Osteocyte (in vitro differentiated cells): ENCODE measurements around the gene CST3. TPM values are rescaled to one million over a fixed set of nuclear protein-coding genes. Genes with fewer than 3 reads are reported as not detected.

Experiments
- DNase-seq: peaks from one replicate; pipeline ENCODE4 v3.0.0; 2021; ENCODE audit warnings: mixed read lengths; ENCODE audit not compliant: unreplicated experiment; ENCODE audit errors: extremely low spot score
- H3K27ac Mint-ChIP-seq: one replicate; pipeline ENCODE4 v1.8.0; 2021; ENCODE audit warnings: mild to moderate bottlenecking, mixed read lengths; ENCODE audit not compliant: unreplicated experiment
- H3K27me3 Mint-ChIP-seq: one replicate; pipeline ENCODE4 v1.8.0; 2021; ENCODE audit warnings: mixed read lengths; ENCODE audit not compliant: unreplicated experiment
- H3K36me3 Mint-ChIP-seq: one replicate; pipeline ENCODE4 v1.8.0; 2021; ENCODE audit warnings: mixed read lengths; ENCODE audit not compliant: unreplicated experiment
- H3K4me1 Mint-ChIP-seq: one replicate; pipeline ENCODE4 v1.8.0; 2021; ENCODE audit warnings: mixed read lengths; ENCODE audit not compliant: unreplicated experiment
- H3K4me3 Mint-ChIP-seq: one replicate; pipeline ENCODE4 v1.8.0; 2021; ENCODE audit warnings: mild to moderate bottlenecking, moderate library complexity, mixed read lengths; ENCODE audit not compliant: unreplicated experiment
- H3K9me3 Mint-ChIP-seq: one replicate; pipeline ENCODE4 v1.8.0; 2021; ENCODE audit warnings: mixed read lengths; ENCODE audit not compliant: unreplicated experiment
- total RNA-seq: library from RNA; stranded (reverse); gene quantifications from 2 replicates; pipeline ENCODE4 v1.2.1, GENCODE V29; 2021
- TF ChIP-seq, protein P1 (sequence below): fragments of 200-600 bp; sonication (generic); IDR thresholded peaks from 2 replicates; pipeline ENCODE4 v1.5.0; 2021; ENCODE audit warnings: antibody characterized with exemption, mild to moderate bottlenecking, moderate library complexity

CST3 gene
- total RNA-seq, 1 donor from 2014 or later = 710 TPM

DNA sequence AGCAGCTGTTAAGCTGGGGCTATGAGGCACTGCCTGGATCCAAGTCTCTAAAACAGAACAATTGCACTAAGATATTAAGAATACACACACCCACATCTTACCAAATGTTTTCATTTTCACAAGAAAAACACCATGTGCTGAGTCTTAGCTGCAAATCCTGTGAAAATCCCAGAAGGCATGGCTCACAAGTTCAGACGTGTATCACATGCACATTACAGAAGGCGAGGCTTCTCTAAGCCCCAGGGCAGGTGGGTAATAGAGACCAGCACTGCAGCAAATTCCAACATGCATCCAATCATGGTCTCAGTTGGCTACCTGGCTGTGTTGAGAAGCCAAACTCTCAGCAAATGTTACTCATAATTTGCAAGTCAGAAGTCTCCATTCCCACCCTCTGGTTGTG lies 16.2 kb upstream of the CST3 start:
- Mint-ChIP-seq H3K9me3 (peaks cover 1% of the 10 kb centered on the region), H3K27ac (no peak overlapping the region), H3K36me3 (no peaks in the 10 kb centered on the region), H3K27me3 (no peaks in the 10 kb centered on the region), H3K4me1 (peaks cover 15% of the 10 kb centered on the region), H3K4me3 (no peak overlapping the region)
- TF ChIP-seq, protein P1, sequence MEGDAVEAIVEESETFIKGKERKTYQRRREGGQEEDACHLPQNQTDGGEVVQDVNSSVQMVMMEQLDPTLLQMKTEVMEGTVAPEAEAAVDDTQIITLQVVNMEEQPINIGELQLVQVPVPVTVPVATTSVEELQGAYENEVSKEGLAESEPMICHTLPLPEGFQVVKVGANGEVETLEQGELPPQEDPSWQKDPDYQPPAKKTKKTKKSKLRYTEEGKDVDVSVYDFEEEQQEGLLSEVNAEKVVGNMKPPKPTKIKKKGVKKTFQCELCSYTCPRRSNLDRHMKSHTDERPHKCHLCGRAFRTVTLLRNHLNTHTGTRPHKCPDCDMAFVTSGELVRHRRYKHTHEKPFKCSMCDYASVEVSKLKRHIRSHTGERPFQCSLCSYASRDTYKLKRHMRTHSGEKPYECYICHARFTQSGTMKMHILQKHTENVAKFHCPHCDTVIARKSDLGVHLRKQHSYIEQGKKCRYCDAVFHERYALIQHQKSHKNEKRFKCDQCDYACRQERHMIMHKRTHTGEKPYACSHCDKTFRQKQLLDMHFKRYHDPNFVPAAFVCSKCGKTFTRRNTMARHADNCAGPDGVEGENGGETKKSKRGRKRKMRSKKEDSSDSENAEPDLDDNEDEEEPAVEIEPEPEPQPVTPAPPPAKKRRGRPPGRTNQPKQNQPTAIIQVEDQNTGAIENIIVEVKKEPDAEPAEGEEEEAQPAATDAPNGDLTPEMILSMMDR = no peak
- DNase-seq = no peak

DNA sequence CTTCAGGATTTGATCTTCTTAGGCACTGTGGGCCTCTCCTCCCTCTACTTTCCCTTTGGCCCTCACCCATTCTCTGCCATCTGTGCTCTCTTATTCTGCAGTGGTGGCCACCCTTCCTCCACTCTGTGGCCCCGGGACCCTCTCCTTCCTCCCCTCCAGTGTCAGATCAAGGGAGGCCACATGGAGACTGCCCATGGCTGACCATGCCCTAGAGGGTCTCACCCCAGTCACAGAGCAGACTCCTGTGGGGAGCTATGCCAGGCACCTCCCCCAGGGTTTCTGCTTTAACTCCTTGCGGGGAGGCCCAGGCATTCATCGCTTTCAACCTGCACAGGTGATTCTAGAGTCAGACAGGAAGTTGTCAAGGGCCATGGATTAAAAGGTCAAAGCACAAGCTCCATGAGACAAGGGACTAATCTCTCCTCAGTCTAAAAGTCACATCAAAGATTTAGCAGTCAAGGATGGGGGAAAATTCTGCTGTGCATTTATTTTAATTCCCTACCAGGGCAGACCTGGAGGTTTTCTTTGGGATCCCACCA lies 15.7 kb upstream of the CST3 start:
- TF ChIP-seq, protein P1 = no peak
- Mint-ChIP-seq H3K27ac (no peak overlapping the region), H3K9me3 (peaks cover 3% of the 10 kb centered on the region), H3K36me3 (no peaks in the 10 kb centered on the region), H3K4me3 (no peak overlapping the region), H3K27me3 (no peaks in the 10 kb centered on the region), H3K4me1 (peaks cover 15% of the 10 kb centered on the region)
- DNase-seq = peak; percentile 72

GRCh38 chr20:23652926-23653325 lies 15.2 kb upstream of the CST3 start:
- Mint-ChIP-seq H3K4me3 (no peak overlapping the region), H3K36me3 (no peaks in the 10 kb centered on the region), H3K27me3 (no peaks in the 10 kb centered on the region), H3K9me3 (peaks cover 3% of the 10 kb centered on the region), H3K4me1 (peaks cover 17% of the 10 kb centered on the region), H3K27ac (no peak overlapping the region)
- peak; percentile 70 for DNase-seq
- TF ChIP-seq, protein P1 = no peak

DNA sequence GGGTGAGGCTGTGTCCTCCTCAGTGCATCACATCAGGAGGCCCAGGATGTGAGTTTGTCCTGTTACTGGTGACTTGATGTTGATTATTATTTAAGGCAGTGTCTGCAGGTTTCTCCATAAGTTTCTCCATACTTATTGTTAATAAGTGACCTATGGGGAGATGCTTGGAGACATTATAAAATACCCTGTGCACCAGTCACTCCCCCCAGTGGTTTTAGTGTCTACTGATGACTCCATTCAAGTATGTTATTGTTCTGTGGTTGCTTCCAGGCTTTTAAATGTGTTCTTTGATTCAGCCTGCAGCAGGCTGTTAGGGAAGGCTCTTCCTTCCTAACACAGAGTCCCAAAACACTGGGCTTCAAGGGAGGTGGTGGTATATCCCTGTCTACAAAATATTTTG lies 14.6 kb upstream of the CST3 start:
- H3K27me3 Mint-ChIP-seq = no peaks in the 10 kb centered on the region
- no peak overlapping the region for H3K4me3 Mint-ChIP-seq
- peaks cover 17% of the 10 kb centered on the region for H3K4me1 Mint-ChIP-seq
- H3K36me3 Mint-ChIP-seq = no peaks in the 10 kb centered on the region
- no peak overlapping the region for H3K27ac Mint-ChIP-seq
- peaks cover 3% of the 10 kb centered on the region for H3K9me3 Mint-ChIP-seq
- no peak for DNase-seq
- TF ChIP-seq, protein P1 = no peak

DNA sequence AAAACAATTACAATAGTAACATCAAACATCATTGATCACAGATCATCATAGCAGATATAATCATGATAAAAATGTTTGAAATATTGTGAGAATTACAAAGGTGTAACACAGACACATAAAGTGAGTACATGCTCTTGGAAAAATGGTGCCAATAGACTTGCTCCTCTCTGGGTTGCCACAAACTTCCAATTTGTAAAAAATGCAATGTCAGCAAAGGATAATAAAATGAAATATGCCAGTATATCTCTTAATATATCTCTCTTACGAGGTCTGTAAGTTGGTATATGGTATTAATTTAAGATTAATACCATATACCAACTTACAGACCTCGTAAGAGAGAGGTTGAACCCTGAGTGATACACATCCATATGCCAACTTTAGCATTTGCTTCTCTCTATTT lies 13.4 kb upstream of the CST3 start:
- TF ChIP-seq, protein P1 = no peak
- peaks cover 3% of the 10 kb centered on the region for H3K9me3 Mint-ChIP-seq
- DNase-seq = no peak
- peaks cover 30% of the 10 kb centered on the region for H3K4me1 Mint-ChIP-seq
- no peak overlapping the region for H3K27ac Mint-ChIP-seq
- no peaks in the 10 kb centered on the region for H3K36me3 Mint-ChIP-seq
- H3K4me3 Mint-ChIP-seq = no peak overlapping the region
- H3K27me3 Mint-ChIP-seq = no peaks in the 10 kb centered on the region
